Measurements from ENCODE around the gene SLC25A21.
"Not testable (repeated sequence)": the region's sequence is repeated elsewhere in the genome, so short reads cannot be mapped to it uniquely, and the experiment has no call there.

DNA sequence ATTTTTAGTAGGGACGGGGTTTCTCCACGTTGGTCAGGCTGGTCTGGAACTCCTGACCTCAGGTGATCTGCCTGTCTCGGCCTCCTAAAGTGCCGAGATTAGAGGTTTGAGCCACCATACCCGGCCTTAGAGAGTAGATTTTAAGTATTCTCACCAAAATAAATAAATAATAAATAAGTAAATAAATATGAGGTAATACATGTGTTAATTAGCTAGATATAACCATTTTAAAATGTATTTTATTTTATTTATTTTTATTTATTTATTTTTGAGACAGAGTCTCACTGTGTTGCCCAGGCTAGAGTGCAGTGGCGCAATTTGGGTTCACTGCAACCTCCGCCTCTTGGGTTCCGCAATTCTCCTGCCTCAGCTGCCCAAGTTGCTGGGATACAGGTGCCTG, 12.1 kb upstream of the SLC25A21 start:
- TF ChIP-seq, protein P1, sequence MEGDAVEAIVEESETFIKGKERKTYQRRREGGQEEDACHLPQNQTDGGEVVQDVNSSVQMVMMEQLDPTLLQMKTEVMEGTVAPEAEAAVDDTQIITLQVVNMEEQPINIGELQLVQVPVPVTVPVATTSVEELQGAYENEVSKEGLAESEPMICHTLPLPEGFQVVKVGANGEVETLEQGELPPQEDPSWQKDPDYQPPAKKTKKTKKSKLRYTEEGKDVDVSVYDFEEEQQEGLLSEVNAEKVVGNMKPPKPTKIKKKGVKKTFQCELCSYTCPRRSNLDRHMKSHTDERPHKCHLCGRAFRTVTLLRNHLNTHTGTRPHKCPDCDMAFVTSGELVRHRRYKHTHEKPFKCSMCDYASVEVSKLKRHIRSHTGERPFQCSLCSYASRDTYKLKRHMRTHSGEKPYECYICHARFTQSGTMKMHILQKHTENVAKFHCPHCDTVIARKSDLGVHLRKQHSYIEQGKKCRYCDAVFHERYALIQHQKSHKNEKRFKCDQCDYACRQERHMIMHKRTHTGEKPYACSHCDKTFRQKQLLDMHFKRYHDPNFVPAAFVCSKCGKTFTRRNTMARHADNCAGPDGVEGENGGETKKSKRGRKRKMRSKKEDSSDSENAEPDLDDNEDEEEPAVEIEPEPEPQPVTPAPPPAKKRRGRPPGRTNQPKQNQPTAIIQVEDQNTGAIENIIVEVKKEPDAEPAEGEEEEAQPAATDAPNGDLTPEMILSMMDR (IDR thresholded peaks at IDR 0.05): not testable (repeated sequence)
- TF ChIP-seq POLR2A, EP300 (IDR thresholded peaks at IDR 0.05): not testable (repeated sequence)

Data from ovary (tissue), 3 donors.